GM12878 (cell line): ENCODE results near the gene OR4F15.
"Not testable (repeated sequence)": the region's sequence is repeated elsewhere in the genome, so short reads cannot be mapped to it uniquely, and the experiment has no call there.

ENCODE experiments used
- CHD4 ChIP-seq: fragments of 200-600 bp; sonication (generic); IDR thresholded peaks from 2 replicates; pipeline ENCODE4 v1.6.1; 2016; ENCODE audit warnings: mild to moderate bottlenecking
- CTCF ChIP-seq, 3 experiments: IDR thresholded peaks in 2 of 3; conservative IDR thresholded peaks in 1 of 3; 2 replicates each; pipeline ENCODE4 v1.5.1; 2011; ENCODE audit warnings: low read depth in 3 of 3, low read length in 3 of 3, mild to moderate bottlenecking in 3 of 3, control low read depth in 2 of 3, moderate library complexity in 2 of 3, inconsistent platforms in 1 of 3, mixed read lengths in 1 of 3; ENCODE audit not compliant: control insufficient read depth in 2 of 3, insufficient read depth in 1 of 3; ENCODE audit errors: extremely low read depth in 1 of 3
- GABPA ChIP-seq: IDR thresholded peaks from 2 replicates; pipeline ENCODE4 v1.6.1; 2014; ENCODE audit warnings: antibody characterized with exemption, low read depth, mild to moderate bottlenecking, inconsistent platforms
- MXI1 ChIP-seq: fragments of 150-350 bp; IDR thresholded peaks from 2 replicates; pipeline ENCODE4 v1.6.1; 2011; ENCODE audit warnings: low read depth, mild to moderate bottlenecking, inconsistent platforms, low read length, improper control_type of control experiment
- PBX3 ChIP-seq: IDR thresholded peaks from 2 replicates; pipeline ENCODE4 v1.6.1; 2011; ENCODE audit warnings: mild to moderate bottlenecking, low read depth, low read length, moderate library complexity; ENCODE audit not compliant: insufficient replicate concordance
- POLR2A ChIP-seq: IDR thresholded peaks from 2 replicates; pipeline ENCODE4 v1.6.1; 2011; ENCODE audit warnings: low read depth, mild to moderate bottlenecking, low read length
- RELA ChIP-seq: fragments of 450-650 bp; IDR thresholded peaks from 2 replicates; pipeline ENCODE4 v1.8.0; 2014; ENCODE audit warnings: borderline replicate concordance; ENCODE audit not compliant: partially characterized antibody
- REST ChIP-seq: IDR thresholded peaks from 2 replicates; pipeline ENCODE4 v1.6.1; 2012; ENCODE audit warnings: mild to moderate bottlenecking, low read depth, low read length
- TAF1 ChIP-seq: IDR thresholded peaks from 2 replicates; pipeline ENCODE4 v1.6.1; 2011; ENCODE audit warnings: mild to moderate bottlenecking, low read depth, low read length, borderline replicate concordance
- YY1 ChIP-seq: IDR thresholded peaks from 2 replicates; pipeline ENCODE4 v1.6.1; 2011; ENCODE audit warnings: low read depth, mild to moderate bottlenecking, low read length
- ZNF24 ChIP-seq: fragments of 450-650 bp; IDR thresholded peaks from 2 replicates; pipeline ENCODE4 v1.6.1; 2017; ENCODE audit warnings: antibody characterized with exemption, mild to moderate bottlenecking

- not testable (repeated sequence) for TF ChIP-seq ZNF24; CHD4; PBX3; REST; TAF1; POLR2A; CTCF (IDR thresholded peaks at IDR 0.05 in 2 of 3, conservative IDR thresholded peaks at IDR 0.05 in 1 of 3; ENCODE audit: control insufficient read depth in 2 of 3, extremely low read depth in 1 of 3, insufficient read depth in 1 of 3, low read depth in 3 of 3, low read length in 3 of 3); GABPA; RELA; YY1; MXI1
Measured at GRCh38 chr15:101764669-101765339, 47.2 kb upstream of the OR4F15 start.
